ENCODE measurements around the gene DNAJC7. TPM values are rescaled to one million over a fixed set of nuclear protein-coding genes. Genes with fewer than 3 reads are reported as not detected.
A peak's percentile ranks its signal among the peaks of the same experiment; 100 is the strongest.

The DNAJC7 gene
- total and polyA plus RNA-seq, 9 of the 15 experiments (the other 6 are each of a cell fraction or from before 2014, with no cell fraction given): 85.8 to 262 (median 157) TPM

- TF ChIP-seq PHF21A (IDR thresholded peaks at IDR 0.05; ENCODE audit: borderline replicate concordance, low read depth) (no peak), RB1 (IDR thresholded peaks at IDR 0.05; ENCODE audit: low read depth) (0 out of 2 replicates have a peak, but pooled peaks have one; percentile 30), REST (IDR thresholded peaks at IDR 0.05; ENCODE audit: borderline replicate concordance) (peak; percentile 84), REST (CRISPR knock-in tag; IDR thresholded peaks at IDR 0.05; ENCODE audit: low read depth) (no peak), NR2C2 (CRISPR knock-in tag; IDR thresholded peaks at IDR 0.05) (no peak), NR2C2 (tag; IDR thresholded peaks at IDR 0.05) (no peak), ZBTB7A (IDR thresholded peaks at IDR 0.05; ENCODE audit: borderline replicate concordance, control insufficient read depth, low read depth, low read length) (peak; percentile 62; the same call in 1 of the 2 replicates), TCF7 (IDR thresholded peaks at IDR 0.05; ENCODE audit: borderline replicate concordance) (no peak), STAT6 (CRISPR knock-in tag; IDR thresholded peaks at IDR 0.05) (no peak)
- TF ChIP-seq, protein P1, sequence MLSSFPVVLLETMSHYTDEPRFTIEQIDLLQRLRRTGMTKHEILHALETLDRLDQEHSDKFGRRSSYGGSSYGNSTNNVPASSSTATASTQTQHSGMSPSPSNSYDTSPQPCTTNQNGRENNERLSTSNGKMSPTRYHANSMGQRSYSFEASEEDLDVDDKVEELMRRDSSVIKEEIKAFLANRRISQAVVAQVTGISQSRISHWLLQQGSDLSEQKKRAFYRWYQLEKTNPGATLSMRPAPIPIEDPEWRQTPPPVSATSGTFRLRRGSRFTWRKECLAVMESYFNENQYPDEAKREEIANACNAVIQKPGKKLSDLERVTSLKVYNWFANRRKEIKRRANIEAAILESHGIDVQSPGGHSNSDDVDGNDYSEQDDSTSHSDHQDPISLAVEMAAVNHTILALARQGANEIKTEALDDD (IDR thresholded peaks at IDR 0.05): no peak
- TF ChIP-seq, protein P2, sequence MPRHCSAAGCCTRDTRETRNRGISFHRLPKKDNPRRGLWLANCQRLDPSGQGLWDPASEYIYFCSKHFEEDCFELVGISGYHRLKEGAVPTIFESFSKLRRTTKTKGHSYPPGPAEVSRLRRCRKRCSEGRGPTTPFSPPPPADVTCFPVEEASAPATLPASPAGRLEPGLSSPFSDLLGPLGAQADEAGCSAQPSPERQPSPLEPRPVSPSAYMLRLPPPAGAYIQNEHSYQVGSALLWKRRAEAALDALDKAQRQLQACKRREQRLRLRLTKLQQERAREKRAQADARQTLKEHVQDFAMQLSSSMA (CRISPR knock-in tag; IDR thresholded peaks at IDR 0.05): no peak
- TF ChIP-seq, protein P3, sequence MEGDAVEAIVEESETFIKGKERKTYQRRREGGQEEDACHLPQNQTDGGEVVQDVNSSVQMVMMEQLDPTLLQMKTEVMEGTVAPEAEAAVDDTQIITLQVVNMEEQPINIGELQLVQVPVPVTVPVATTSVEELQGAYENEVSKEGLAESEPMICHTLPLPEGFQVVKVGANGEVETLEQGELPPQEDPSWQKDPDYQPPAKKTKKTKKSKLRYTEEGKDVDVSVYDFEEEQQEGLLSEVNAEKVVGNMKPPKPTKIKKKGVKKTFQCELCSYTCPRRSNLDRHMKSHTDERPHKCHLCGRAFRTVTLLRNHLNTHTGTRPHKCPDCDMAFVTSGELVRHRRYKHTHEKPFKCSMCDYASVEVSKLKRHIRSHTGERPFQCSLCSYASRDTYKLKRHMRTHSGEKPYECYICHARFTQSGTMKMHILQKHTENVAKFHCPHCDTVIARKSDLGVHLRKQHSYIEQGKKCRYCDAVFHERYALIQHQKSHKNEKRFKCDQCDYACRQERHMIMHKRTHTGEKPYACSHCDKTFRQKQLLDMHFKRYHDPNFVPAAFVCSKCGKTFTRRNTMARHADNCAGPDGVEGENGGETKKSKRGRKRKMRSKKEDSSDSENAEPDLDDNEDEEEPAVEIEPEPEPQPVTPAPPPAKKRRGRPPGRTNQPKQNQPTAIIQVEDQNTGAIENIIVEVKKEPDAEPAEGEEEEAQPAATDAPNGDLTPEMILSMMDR (IDR thresholded peaks at IDR 0.05 in 2 of 3, conservative IDR thresholded peaks at IDR 0.05 in 1 of 3; ENCODE audit: insufficient read depth in 2 of 3, low read depth in 1 of 3, low read length in 3 of 3): peak; percentile 79 to 88 (median 83)
Observed at GRCh38 chr17:41959336-41960095, 57.7 kb downstream of the DNAJC7 start (continued).
